Measurements from ENCODE around the gene CCDC137.

The CCDC137 gene

DNA sequence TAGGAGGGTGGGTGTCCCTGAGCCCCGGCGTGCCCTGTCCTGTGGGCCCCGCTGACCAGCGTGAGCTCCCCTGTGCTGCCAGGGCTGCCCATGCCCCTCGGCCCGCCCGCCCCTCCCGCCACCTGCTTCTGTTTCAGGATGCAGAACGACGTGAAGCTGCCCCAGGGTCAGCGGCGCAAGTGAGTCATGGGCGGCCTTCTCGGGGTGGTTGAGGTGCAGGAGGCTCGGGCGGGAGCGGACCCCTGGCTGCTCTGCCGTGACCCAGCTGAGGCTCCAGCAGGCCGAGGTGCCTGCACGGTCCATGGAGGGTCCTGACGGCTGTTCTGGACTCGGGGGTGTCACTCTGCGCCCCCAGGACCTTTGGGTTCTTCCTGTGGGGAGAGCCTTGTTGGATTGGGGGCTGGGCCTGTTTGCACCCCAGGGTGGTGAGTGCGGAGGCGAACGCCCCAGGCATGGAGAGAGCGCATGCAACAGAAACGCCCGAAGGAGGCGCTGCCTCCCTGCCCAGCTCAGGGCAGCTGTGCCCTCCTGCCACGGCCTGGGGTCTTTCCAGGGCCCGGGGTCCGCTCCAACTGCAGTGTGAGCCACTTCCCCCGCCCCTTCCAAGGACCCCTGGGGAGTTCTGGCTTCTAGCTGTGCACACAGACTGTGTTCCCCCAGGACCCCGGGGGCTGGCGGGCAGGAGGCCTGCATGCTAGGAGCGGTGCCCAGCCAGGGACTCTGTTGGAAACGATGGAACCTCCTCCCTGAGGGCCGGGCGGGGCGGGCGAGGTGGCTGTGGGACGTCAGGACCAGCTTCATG, 49.5 kb downstream of the CCDC137 start:
- DNase-seq (ENCODE audit: low read depth in 2 of 2), result no peak

DNA sequence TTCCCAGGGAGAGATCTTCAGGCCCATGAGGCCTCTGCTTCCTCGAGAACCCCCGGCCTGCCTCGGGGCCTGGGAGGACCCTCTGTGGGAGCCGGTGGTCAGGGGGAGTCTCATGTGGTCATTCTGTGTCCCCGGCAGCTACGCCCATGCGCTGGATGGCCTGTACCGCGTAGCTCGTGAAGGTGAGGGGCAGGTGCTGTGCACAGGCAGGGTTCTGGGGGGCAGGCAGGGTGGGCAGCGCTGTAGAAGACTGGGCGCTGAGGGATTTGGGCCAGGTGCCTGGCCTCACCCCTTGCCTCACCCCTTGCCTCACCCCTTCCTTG, 50.1 kb downstream of the CCDC137 start:
- DNase-seq (ENCODE audit: low read depth in 2 of 2), result no peak

DNA sequence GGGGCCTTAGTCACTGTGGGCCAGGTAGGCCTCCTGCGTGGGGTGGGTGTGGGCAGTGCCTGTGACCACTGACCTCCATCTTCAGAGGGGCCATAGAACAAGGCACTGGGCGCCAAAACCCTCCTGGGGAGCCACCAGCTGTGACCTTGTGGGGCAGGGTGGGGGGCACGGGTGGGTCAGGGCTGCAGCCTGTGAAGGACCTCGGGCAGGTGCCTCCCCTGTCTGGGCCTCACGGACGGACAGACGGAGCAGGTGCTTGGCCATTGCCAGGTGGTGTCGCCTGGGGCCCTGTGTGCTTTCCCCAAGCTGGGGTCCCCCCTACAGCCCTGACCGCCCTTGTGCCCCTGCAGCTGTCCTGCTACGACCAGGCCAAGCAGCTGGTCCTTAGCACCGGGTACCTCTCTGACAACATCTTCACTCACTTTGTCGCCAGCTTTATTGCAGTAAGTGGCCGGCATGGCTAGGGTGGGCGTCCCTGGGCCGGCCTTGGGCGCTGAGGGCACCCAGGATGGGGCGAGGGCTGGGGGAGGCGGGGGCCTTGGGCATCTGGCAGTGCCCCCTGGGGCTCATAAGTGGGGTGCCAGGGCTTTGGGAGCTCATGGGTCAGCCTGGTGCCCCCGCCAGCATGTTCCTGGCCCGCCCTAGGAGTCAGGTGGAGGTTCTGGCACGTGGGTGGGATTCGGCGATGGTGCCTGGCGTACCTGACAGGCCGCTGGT, 50.7 kb downstream of the CCDC137 start:
- DNase-seq (ENCODE audit: low read depth in 2 of 2), result no peak

DNA sequence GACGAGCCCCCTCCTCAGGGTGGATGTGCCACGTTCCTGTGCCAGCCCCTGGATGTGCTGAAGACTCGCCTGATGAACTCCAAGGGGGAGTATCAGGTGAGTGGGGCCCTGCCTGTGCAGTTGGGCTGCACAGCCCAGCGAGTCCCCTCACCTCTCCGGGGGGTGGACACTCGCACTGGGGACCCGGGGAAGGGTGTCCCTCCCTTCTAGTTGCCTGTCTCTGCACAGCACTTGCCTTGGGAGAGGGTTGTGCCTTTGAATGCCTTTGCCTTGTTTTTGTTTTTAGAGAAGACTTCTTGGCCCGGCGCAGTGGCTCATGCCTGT, 51.2 kb downstream of the CCDC137 start:
- DNase-seq (ENCODE audit: low read depth in 2 of 2), result no peak

DNA sequence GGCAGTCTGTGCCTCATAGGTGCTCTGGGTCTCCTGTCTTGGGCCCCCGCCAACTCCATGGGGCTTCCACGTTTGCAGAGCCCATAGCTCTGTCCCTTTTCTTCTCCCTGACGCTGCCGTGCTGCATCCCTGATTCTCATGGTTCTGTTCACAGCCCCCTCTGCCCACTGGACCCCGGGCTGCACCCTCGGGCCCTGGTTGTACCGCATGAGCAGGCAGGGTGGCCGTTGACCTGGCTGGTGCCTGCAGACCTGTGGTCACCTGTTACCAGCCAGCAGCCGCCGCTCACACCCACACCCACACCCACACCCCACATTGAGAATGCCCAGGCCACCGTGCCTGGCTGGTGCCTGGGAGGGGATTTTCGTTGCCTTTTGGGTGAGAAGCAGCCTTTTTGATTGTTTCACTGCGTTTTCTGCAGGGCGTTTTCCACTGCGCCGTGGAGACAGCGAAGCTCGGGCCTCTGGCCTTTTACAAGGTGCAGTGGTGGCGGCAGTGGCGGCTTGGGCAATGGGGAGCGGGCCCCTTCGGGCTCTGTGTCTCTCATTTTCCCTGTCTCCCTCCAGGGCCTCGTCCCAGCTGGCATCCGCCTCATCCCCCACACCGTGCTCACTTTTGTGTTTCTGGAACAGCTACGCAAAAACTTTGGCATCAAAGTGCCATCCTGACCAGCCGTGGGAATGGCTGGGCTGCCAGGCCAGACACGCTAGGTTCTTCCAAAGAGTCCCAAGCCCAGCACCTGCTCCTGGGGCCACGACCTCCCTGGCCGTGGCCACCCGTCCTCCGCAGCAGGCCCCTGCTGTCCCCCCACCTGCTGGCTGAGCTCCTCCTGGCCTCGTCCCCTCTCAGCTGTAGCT, 53.1 kb downstream of the CCDC137 start:
- no peak for DNase-seq (ENCODE audit: low read depth in 2 of 2)

DNA sequence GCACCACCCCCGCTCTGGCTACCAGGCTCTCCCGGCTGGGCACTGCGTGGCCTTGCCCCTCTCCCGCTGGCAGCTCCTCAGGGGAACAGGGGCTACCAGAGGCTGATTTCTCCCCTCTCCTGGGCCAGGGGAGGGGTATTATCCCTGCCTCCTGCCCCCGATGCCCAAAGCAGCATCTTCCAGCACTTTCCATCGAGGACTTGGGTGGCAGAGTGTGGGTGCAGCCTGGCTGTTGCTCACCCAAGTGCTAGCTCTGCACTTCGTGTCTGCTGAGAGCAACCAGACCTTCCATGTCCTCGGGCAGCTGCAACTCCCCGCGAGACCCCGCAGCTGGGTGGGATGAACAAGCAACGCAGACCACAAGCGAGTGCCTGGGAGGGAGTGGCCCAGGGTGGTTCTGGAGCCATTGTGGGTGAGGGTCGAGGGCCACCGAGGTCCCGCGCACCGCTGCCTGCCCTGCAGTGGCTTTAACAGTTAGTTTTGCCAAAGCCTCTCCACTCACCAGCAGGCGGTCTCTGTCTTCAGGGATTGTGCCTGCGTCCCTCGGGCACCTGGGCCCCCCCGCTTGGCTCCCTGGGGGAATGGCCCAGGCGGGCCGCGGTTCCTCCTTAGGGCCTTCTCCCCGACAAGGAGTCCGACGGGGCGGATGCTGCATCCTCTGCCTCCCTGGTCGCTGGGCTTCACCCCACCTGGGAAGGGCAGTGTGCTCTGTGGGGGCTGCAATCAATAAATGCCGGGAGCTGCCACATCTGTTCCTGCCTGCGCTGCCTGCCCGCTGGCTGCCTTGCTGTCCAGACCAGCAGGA, 53.9 kb downstream of the CCDC137 start:
- DNase-seq (ENCODE audit: low read depth in 2 of 2), result no peak

DNA sequence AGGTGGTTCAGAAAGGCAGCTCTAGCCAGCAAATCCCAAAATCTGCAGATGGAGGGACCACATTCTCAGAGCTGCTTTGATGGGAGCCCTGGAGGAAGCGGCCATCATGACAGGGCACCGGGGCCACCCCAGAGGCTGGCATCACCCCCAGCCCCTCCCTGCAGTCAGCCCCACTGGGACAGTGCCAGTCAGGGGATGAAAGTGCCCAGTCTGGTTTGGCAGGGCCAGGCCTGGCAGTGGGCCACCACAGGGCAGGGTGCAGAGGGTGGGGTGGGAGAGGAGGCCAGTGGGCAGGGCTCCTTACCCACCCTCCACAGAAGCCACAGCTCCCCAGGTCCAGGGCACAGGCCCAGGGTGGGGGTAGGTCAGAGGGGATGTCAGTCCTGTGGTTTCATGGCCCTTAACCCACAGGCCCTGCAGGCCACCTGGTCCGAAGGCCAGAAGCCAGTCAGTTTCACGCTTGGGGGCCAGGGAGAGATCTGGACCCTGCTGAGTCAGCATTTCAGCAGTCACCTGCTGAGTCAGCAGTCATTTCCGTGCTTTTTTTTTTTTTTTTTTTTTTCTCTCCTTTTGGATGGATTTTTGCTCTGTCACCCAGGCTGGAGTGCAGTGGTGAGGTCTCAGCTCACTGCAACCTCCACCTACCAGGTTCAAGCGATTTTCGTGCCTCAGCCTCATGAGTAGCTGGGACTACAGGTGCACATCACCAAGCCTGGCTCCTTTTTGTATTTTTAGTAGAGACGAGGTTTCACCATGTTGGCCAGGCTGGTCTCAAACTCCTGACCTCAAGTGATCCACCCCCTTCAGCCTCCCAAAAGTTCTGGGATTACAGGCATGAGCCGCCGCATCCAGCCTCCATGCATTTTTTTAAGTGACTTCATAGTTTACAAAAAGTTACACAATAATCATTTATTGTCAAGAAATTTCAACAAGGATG, 55.9 kb downstream of the CCDC137 start:
- no peak for DNase-seq (ENCODE audit: low read depth in 2 of 2)
